Measurements from ENCODE around the gene SNAPC4. TPM values are rescaled to one million over a fixed set of nuclear protein-coding genes. Genes with fewer than 3 reads are reported as not detected.

The SNAPC4 gene
- total RNA-seq, 1 experiment from 2014 or later: 29.7 TPM

GRCh38 chr9:136395345-136396218 lies 4.4 kb downstream of the SNAPC4 start:
- Histone ChIP-seq H3T11ph (ENCODE audit: low read length) (no peak overlapping the region), H3K23ac (ENCODE audit: insufficient read length, low read depth, low read length) (no peak overlapping the region), H4K91ac (ENCODE audit: insufficient read length, low read depth, low read length) (no peak overlapping the region), H2BK5ac (ENCODE audit: insufficient read length, low read length) (no peak overlapping the region), H3K4me2 (ENCODE audit: insufficient read depth, insufficient read length, low read length) (no peak overlapping the region), H4K5ac (ENCODE audit: insufficient read length, low read depth, low read length) (no peak overlapping the region), H2BK20ac (ENCODE audit: low read depth, low read length, poor library complexity, severe bottlenecking) (no peak overlapping the region), H3K4ac (ENCODE audit: low read depth, low read length) (no peak overlapping the region), H3K14ac (ENCODE audit: insufficient read depth, low read length) (no peak overlapping the region), H2BK15ac (ENCODE audit: low read depth, low read length) (no peak overlapping the region), H3K27ac (ENCODE audit: insufficient read length, low read depth, low read length) (no peak overlapping the region), H2AK5ac (ENCODE audit: insufficient read length, low read length) (no peak overlapping the region), H3K56ac (ENCODE audit: insufficient read length, low read depth, low read length) (no peak overlapping the region), H3K23me2 (ENCODE audit: insufficient read length, low read depth, low read length, poor library complexity, severe bottlenecking) (peaks cover 6% of the 10 kb centered on the region), H3K9ac (ENCODE audit: extremely low read depth, insufficient read length, low read length) (no peak overlapping the region), H4K20me1 (ENCODE audit: control insufficient read depth, insufficient read depth, insufficient read length) (no peaks in the 10 kb centered on the region), H4K8ac (replicated peaks; ENCODE audit: insufficient read length, low read depth, low read length) (no peak overlapping the region), H2AFZ (ENCODE audit: low read length) (no peak overlapping the region), H3K79me2 (ENCODE audit: insufficient read depth, low read length) (peaks cover 12% of the 10 kb centered on the region; the same call in 1 of the 2 replicates), H3K79me1 (ENCODE audit: insufficient read depth, low read depth, low read length, poor library complexity, severe bottlenecking) (peaks cover 7% of the 10 kb centered on the region), H2BK12ac (ENCODE audit: insufficient read length, low read depth, low read length) (no peak overlapping the region), H3K4me1 (ENCODE audit: insufficient read depth, low read length) (no peaks in the 10 kb centered on the region), H2BK120ac (ENCODE audit: low read depth, low read length, poor library complexity, severe bottlenecking) (no peak overlapping the region), H3K27me3 (ENCODE audit: insufficient read depth, low read length) (no peaks in the 10 kb centered on the region), H3K18ac (ENCODE audit: insufficient read length, low read depth, low read length) (no peak overlapping the region), H3K9me3 (ENCODE audit: control insufficient read depth, low read depth, low read length) (no peaks in the 10 kb centered on the region)
- no peak for DNase-seq
- TF ChIP-seq CTCF (conservative IDR thresholded peaks at IDR 0.05): no peak
- no CpG with 5 or more reads among the region's 26 CpGs for WGBS (ENCODE audit: extremely low coverage, insufficient read length, low lambda C conversion rate)
- no peaks in the 10 kb centered on the region for H3K27me3 Mint-ChIP-seq (ENCODE audit: low read depth)
- no peak overlapping the region for H3K4me3 Mint-ChIP-seq
- peaks cover 10% of the 10 kb centered on the region in 2 experiments for H3K4me1 Mint-ChIP-seq
- H3K36me3 Mint-ChIP-seq (ENCODE audit: insufficient read depth in 1 of 3, low read depth in 3 of 3): peaks cover 31 to 65% (median 60%) of the 10 kb centered on the region in 3 experiments; a peak in 6 of 7 replicates
- H3K27ac Mint-ChIP-seq: no peak overlapping the region
- H3K9me3 Mint-ChIP-seq: no peaks in the 10 kb centered on the region
